NCI-H2081 (cell line): Measurements from ENCODE around the gene SLC18A2.
"Not testable (repeated sequence)": the region's sequence is repeated elsewhere in the genome, so short reads cannot be mapped to it uniquely, and the experiment has no call there.

ENCODE experiments used
- DNase-seq, 2 experiments: peaks; one replicate each; lab custom pipeline; 2025; lab: John Stamatoyannopoulos, UW

SLC18A2 gene

DNA sequence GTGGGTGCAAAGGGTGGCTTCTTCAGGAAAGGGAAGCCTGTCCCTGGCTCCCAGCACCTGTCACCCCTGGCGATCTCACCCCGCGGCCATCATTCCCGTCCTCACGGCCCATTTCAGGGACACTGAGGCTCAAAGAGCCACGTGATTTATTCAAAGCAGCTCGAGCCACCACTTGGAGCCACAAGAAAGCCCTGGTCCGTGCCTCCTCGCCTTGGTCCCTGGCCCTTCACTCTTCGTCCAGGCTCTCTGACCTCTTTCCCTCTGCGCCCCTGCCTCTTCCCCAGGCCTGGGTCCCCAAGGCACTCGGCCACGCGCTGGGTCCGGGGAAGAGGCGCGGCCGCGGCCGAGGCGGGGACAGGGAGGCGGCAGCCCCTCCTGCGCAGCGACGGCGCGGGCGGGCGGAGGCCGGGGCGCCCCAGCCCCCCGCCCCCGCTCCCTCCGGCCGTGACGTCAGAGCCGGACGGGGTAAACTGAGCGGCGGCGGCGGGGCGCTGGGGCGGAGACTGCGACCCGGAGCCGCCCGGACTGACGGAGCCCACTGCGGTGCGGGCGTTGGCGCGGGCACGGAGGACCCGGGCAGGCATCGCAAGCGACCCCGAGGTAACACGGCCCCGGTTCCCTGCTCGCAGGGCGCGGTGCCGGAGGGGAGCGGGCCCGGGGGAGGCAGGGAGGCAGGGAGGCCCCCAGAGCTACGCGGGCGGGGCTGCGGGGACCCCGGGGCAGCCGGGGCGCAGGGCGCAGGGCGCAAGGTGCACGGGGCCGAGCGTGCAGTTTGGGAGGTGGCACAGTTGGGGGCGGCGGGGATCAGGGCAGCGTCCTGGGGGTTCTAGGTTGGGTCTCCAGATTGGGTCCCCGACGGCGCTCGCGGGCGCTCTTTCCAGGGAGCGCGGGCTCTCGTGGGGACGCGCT is at the start of gene SLC18A2:
TSS of gene SLC18A2 (plus strand) at position 494 of the 909 bp plus-strand sequence. CDS start 580 bp downstream, outside the sequence.
- no peak for DNase-seq

DNA sequence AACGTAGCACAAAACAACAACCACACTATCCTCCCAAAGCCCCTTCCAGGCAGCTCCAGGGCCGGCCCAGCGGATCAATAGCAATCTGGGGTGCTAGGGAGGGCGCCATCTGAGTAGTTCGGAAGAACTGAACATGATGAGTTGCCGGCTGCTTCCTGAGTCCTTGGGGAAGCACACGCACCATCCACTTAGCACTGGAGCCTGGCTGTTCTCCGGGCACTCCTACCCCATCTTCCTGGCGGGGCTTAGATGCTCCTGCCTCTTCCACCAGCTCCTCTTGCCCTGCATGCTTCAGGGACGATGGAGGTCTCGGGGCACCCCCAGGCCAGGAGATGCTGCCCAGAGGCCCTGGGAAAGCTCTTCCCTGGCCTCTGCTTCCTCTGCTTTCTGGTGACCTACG is 43.7 kb upstream of the SLC18A2 start, which contains the start of gene KCNK18:
TSS of gene KCNK18 (plus strand) at position 301 of the 400 bp plus-strand sequence. CDS start at position 301, 0 bp downstream.
- DNase-seq = no peak

DNA sequence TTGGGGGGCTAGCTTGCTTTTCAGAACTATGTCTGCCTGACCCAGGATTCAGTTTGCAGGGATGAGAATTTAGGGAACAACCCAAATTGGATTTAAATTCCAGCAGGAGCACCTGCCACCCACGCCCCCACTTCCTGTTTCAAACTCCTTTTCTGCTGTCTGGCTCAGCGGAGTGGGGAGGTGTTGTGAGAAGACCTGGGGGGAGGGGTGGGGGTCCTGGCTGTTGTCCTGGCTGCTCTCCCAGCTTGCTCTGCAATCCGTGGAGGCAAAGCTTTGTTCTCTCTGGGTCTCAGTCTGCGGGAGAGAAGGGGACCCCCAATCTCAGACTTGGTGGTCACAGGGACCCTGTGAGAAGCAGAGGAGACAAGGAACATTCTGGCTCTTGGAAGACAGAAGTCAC is 42.8 kb upstream of the SLC18A2 start:
- no peak for DNase-seq

DNA sequence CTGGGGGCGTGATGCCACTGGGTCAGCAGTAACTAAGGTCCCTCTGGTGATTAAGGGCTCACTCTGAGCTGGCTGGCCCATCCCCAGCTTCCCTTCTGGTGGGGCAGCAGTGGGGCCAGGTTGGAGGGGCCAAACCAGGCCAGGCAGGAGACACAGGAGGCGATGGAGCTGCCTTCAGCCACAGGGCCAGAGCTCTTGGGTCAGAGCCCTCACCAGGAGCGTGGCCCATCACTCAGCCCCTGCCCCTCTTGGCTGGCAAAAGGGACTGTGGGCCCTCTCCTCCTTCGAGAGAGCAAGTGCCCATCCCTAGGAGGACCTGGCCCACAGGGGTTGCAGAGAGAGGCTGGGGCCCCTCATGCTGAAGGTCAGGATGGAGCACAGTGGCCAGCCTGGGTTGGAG is 39.1 kb upstream of the SLC18A2 start:
- no peak for DNase-seq

DNA sequence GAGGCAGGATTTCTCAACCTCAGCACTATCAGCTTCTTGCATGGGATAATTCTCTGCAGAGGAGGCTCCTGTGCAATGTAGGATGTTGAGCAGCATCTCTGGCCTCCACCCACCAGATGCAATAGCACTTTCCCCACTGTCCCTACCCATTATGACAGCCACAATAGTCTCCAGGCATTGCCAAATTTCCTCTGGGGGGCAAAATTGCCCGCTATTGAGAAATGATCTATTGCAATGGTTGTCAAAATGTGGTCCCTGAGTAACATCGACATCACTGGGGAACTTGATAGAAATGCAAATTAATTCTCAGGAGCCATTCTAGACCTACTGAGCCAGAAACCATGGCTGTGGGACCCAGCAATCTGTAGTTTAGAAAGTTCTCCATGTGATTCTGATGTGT is 36.6 kb upstream of the SLC18A2 start:
- no peak for DNase-seq

DNA sequence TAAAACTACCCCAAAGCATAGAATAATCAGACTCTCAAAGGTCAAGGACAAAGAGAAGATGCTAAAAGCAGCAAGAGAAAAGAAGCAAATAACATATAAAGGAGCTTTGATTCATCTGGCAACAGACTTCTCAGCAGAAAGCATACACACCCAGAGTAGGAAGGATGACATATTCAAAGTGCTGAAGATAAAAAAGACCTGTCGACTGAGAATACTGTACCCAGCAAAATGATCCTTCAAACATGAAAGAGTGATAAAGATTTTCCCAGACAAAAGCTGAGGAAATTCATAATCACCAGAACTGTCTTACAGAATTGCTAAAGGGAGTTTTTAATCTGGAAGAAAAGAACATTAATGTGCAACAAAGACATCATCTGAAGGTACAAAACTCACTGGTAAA is 28.7 kb upstream of the SLC18A2 start:
- no peak for DNase-seq

DNA sequence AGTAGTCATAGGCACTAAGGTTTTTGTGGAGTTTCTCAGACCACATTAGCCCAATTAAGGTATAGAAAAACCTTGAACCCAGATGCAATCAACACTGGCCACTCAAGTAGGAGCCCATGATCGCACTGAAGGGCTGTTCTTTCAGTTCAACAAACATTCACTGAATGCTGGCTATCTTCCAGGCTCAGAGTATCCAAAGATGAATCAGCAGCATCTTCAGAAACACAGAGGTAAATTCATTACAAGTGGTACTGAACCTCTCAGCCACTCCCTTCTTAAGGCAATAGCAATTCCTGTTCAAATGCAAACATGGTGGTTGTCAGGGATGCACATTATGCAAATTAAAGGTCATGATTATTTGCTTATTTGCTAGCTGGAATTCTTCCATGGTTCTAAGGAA is 26.5 kb upstream of the SLC18A2 start:
- no peak for DNase-seq

DNA sequence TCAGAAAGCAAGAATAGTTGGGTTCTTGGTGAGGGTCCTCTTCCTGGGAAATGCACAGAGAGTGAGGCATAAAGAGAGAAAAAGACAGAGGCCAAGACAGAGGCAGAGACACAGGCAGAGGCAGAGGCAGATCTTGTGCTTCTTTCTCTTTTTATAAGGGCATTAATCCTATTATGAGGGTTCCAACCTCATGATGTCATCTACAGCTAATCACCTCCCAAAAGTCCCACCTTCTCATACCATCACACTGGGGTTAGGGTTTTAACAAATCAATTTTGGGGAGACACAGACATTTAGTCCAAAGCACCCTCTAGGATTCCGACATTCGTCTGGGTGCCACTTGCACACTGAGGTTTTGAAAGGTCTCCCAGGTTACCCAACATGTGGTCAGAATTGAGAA is 25.8 kb upstream of the SLC18A2 start:
- no peak for DNase-seq

DNA sequence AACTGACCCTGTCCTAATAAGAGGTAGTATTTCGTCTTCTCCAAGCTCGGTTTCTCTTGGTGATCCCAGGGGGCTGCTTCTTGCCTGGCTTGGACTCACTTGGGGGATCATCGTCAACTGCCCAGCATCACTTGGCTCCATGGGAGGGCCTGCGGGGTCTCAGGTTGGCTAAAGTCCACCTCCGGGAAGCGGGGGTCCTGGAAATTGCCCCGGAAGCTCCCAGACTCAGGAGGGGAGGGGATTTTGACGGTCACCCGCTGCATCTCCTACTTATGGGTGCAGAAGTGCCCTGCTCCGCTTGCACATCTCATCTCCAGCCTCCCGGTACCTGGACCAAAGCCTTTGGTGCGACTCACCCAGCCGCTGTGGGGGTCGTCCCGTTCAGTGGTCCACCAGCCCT is 24.9 kb upstream of the SLC18A2 start:
- no peak for DNase-seq

DNA sequence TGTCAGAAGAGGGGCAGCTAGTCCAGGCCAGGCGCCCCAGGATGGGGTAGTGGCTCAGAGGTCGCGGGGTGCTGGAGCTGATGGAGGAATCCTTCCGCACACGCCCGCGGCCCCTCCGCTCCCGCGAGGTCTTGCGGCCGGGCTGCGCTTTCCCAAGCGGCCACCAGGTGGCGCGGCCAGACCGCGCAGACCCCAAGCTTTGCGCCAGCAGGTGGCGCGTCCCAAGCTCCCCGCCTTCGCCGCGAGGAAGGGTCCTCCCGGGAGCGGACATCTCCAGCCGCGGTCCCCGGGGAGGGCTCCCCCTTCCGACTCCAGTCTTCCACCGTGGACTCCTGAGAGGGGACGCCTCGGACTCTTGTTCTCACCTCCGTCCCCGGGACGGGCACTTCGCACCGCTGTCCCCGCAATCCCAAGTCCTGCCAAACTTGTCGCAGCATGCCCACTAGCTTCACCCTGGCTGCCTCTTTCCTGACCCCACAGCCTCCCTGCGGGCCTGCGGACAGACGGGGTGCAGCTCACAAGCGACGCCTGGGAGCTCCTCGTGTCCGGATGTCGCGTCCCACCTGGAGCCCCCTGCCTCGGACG is 24.2 kb upstream of the SLC18A2 start:
- DNase-seq = peak; percentile 40 to 44

DNA sequence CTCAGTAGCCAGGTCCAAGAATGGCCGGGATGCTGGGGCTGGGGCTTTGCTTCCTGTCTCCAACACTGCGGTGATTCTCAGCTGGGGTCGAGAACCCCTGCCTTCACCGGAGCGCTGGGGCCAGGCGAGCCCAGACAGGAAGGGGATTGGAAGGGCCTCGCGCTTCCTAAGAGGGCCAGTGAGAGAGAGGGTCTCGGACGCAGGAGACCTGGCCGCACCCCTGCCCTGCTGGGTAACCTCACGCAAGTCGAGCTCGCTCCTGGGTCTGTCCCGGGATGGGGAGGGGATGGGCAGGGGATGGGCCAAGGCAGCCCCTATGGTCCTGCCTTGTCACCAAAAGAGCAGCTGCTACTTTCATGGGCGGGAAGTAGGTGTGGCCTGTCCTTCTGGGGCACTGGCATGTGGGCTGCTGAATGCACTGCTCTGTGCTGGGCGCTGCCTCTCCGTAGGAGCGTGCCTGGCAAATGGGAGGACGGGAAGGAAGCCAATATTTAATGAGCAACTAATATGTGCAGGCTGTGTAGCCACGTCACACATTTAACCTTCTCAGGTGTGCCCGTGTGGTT is 23.6 kb upstream of the SLC18A2 start:
- DNase-seq = peak in 1 of 2 experiments; percentile 22

DNA sequence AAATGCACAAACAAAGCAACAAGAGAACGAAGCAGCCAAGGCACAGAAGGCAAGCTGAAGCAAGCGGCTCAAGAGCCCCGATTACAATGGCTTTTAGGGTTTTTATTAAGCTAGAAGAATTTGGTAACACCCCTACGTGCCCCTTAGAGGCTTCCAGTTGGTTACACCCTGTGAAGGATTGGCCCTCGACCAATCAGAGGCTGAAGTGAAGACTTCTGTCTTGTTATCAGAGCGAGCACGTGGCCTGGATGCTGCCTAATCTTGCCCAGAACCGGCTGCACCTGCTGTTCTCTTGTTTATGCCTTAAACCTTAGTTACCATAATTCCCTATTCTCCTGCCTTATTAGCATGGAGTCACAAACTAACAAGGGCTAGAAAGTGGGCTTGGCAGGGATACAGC is 22.3 kb upstream of the SLC18A2 start:
- DNase-seq = no peak

DNA sequence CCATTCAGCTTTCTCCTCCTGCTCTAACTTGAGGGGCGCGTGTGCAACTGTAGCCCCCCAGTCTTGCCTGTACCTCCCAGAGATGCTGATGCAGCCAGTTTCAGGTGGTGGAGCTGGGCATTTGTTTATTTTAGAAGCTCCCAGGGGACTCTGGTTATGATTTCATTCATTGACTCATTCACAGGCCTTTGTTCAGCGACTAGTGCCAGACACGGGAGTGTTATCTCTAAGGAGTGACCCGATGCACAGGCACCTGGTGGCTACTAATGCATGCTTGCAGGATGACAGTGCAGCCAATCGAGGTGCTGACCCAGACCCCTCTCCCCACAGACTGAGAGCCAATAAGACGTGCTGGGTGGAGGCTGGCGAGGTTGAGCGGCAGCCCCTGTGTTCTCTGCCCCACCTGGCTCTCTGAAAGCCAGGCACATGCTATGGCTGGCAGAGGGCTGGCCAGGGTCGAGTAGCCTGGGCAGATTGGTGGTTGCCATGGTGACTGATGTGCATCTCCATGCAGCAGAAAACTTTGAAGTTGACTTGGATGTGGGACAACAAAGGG is 19.7 kb upstream of the SLC18A2 start:
- no peak for DNase-seq

DNA sequence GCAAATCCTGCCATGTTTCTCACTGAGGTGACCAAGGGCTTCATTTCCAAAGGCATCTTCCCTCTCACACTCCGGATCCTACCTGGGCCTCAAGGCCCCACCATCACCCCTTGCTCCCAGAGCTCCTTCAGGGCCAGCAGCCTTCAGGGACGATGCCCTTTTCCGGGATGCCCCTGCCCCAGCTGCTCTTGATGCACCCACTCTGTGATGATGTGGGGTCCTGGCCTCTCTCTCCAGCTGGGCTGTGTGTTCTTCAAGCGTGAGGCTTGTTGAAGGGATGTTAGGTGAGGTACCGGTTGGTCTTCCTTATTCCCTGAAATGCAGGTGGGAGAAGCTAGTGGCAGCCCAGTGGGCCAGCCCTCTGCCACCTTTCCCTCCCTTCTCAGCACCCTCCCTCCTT is 18.4 kb upstream of the SLC18A2 start:
- no peak for DNase-seq

DNA sequence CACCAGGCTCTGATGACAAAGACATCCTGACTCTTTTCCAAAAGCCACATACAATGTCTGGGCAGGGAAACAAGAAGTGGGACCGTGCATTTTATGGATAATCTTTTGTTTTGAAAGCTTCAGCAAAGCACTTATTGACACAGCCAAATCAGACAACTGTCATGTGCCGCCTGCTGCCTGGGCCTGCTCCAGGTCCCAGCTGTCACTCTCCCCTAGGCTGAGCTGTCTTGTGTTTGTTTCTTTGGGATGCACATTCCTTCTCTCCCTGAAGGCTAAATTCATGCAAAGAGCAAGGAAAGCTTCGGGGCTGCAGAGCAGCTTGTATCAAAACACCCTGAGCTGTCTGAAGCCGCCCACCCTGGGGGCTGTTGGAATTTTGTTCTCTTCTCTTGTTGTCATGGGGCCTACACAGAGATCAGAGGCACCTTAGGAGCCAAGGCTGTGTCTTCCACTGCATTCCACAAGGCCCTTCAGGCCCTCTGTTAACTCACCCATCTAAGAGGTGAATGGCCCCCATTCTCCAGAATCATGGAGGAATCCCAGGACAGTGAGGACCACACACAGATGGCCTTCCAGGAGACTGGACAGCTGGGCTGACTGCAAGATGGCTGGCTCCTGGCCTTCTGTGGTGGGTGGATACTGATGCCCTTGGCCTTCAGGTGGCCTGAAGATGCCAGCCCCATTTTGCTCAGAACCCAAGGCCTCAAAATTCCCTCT is 17.8 kb upstream of the SLC18A2 start:
- DNase-seq = no peak

DNA sequence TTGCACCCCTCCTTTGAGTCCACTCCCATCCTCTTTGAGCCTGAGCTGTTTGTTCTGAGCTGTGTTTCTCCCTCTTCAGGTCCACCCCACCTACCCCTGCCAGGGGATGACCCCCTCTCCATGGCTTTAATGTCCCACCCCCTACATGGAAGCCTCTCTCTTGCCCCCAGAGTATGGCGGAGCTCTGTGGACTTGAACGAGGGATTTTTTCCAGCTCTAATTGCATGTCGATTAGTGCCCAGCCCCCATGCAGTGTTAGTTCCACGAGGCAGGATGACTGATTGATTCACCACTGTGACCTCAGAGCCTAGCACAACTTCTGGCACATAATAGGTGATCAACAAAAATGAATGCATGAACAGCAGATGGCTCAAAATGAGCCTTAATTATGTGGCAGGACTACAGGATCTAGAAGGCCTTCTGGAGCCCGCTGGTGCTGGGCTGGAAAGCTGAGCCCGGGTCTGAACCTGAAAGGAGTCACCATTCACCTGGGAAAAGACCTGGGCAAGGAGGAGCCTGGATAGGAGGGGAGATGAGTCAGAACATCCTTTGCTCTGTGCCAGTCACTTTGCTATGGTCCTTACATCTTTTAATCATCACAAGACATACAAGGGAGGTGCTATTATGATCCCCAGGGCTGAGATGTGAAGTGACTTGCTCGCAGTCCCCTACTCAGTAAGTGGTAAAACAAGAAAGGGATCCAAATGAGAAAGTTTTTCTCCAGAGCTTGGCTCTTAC is 17.1 kb upstream of the SLC18A2 start:
- DNase-seq = no peak

DNA sequence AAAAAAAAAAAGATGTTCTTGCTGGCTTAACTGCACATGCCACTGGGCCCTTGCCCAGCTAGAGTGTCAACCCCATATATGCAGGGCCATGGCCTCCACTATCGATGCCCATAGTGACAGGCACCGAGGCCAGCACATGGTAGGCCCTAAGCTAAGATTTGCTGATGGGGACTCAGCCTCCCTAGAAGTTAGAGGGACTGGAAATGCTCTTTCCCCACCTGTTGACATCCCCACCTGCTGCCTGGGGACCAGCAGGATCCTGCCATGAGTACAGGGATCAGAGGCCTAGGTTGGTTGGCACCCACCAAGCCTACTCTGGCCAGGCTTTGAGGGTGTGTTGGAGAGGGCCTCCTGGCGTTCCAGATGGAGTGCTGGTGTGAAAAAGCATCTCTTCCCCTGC is 16.0 kb upstream of the SLC18A2 start:
- DNase-seq = no peak

DNA sequence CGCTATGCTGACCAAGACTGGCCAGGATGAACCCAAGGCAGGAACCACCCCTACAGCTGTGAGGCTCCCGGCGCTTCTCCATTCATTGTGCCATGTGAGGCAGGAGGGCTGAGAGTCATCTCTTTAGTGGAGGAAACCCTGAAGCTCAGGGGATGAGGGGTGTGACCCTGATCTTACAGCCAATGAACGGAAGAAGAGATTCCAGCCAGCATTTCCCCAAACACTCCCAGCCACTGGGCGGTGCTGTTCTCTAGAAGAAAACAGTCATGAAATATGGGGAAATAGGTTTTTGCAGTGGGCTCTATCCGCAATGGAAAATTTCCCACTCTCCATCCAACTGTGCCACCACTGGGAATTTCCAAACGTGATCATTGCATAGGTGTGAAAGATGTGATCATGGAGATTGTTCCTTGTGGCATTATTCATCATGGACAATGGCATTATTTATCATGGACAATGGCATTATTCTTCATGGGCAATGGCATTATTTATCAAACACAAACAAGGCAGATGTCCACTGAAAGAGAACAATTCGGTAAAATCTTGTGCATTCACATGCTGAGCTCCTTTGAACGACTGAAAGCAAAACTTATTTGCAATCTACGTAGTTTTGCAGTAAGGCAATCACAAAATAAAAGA is 14.0 kb upstream of the SLC18A2 start:
- peak; percentile 18 to 44 for DNase-seq

DNA sequence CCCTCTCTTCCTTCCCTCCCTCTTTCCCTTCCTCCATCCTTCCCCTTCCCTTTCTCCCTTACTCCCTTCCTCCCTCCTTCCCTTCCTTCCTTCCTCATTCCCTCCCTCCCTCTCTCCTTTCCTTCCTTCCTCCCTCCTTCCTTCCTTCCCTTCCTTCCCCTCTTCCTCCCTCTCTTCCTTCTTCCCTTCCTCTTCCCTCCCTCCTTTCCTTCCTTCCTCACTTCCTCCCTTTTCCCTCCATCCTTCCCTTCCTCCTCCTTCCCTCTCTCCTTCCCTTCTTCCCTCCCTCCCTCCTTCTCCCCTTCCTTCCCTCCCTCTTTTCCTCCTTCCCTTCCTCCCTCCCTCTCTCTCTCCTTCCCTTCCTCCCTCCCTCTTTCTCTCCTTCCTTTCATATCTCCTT is 12.7 kb upstream of the SLC18A2 start:
- DNase-seq = no peak

DNA sequence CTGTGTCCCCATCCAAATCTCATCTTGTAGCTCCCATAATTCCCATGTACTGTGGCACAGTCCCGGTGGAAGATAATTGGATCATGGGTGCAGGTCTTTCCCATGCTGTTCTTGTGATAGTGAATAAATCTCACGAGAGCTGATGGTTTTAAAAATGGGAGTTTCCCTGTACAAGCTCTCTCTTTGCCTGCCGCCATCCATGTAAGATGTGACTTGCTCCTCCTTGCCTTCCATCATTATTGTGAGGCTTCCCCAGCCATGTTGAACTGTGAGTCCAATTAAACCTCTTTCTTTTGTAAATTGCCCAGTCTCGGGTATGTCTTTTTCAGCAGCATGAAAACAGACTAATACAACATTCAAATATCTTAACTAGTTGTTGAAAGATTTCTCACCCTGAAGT is 10.8 kb upstream of the SLC18A2 start:
- not testable (repeated sequence) for DNase-seq
